WI38 (cell line): Measurements from ENCODE around the gene LTA.

Source experiments
- H3K4me3 ChIP-seq: 2 replicates; pipeline ENCODE4 v1.5.1; 2011; ENCODE audit warnings: low read depth, mild to moderate bottlenecking, control low read depth, low read length
- CTCF ChIP-seq: IDR thresholded peaks from 2 replicates; pipeline ENCODE4 v1.5.1; 2012; ENCODE audit warnings: low read depth, mild to moderate bottlenecking, control low read depth, low read length

LTA gene

DNA sequence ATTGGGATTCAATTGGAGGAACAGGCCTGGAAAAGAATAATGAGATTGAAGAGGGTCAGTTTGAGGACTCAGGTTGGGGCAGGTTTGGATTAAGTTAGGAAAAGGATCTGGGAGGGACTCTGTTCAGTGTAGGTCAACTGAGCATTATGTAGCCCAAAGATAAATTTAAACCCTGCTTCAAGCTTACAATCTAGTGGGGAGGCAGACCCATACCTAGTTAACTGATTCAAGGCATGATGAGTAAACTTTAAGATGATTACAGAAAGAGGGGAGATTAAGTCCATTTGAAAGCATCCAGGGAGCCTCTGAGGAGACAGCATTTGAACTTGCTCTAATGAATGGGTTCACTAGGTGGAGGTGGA is 11.4 kb upstream of the LTA start:
- TF ChIP-seq CTCF, result no peak
- no peak overlapping the region for H3K4me3 ChIP-seq

- TF ChIP-seq CTCF, result no peak
- no peak overlapping the region for H3K4me3 ChIP-seq
Measured at GRCh38 chr6:31567531-31568370, 4.3 kb upstream of the LTA start.

- TF ChIP-seq CTCF, result no peak
- no peak overlapping the region for H3K4me3 ChIP-seq
Measured at GRCh38 chr6:31568537-31568961, 3.5 kb upstream of the LTA start.

DNA sequence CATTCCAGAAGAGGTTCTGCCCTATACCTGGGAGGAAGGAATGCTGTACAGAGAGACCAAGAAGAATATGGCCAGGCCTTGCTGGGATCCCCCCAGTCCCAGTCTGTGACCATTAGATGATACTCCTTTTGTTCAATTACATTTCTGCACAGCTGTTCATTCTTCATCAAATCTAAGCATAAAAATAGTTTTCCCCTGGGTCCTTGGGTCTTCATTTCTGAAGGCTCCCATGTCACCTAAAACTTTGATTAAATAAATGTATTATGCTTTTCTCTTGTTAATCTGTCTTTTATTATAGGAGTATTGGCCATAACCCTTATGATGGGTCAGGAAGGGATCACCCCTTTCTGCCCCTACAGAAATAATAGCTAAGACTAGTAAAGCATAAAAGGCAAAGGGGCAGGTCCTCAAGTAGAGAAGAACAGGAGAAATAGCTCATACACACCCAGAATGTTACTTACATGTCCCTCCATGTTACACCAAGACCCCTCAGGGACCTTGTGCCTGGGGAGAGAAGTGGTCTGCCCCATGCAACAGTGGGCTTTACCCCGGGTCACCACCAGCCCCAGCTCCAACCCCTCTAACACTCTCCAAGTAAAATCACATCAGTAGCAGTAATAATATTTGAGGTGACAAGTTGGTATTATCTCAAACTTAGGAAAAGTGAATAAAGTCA is 2.1 kb upstream of the LTA start:
- no peak for TF ChIP-seq CTCF
- H3K4me3 ChIP-seq, result no peak overlapping the region

- H3K4me3 ChIP-seq, result no peak overlapping the region
- no peak for TF ChIP-seq CTCF
Measured at GRCh38 chr6:31573239-31574105, 1.4 kb downstream of the LTA start.

GRCh38 chr6:31574106-31575061 is 2.3 kb downstream of the LTA start:
- H3K4me3 ChIP-seq, result no peak overlapping the region
- TF ChIP-seq CTCF, result no peak
